ENCODE results near the gene RPS19BP1. TPM values are rescaled to one million over a fixed set of nuclear protein-coding genes. Genes with fewer than 3 reads are reported as not detected.

Gene RPS19BP1
- total RNA-seq, result 100 to 1,000 TPM in 1 of 4 donors, 10 to 100 TPM in 3; 59.4 to 132 (median 93.7) TPM

- TF ChIP-seq POLR2A (IDR thresholded peaks at IDR 0.05) (peak; percentile 76 to 89), CTCF (IDR thresholded peaks at IDR 0.05) (peak in 1 of 6 experiments; percentile 22)
- H3K4me1 ChIP-seq, result peaks cover 20 to 60% (median 36%) of the 10 kb centered on the region in 4 donors
- peak within 1 kb of the TSS; percentile 77 to 96 (median 89) for H3K4me3 ChIP-seq
- peaks cover 0 to 16% (median 0%) of the 10 kb centered on the region in 3 donors for H3K36me3 ChIP-seq
- no peaks in the 10 kb centered on the region for H3K9me3 ChIP-seq
- DNase-seq, result peak; percentile 99 to 100 (median 99)
- no peaks in the 10 kb centered on the region for H3K27me3 ChIP-seq
- peak within 1 kb of the TSS; percentile 92 to 95 (median 93) for H3K27ac ChIP-seq
These were observed at the start of gene RPS19BP1 for GRCh38 chr22:39532215-39533073. TSS of gene RPS19BP1 (minus strand) at chr22:39532748. CDS start at chr22:39532738, 10 bp downstream.

GRCh38 chr22:39581303-39581702 is 48.8 kb upstream of the RPS19BP1 start:
- TF ChIP-seq CTCF (IDR thresholded peaks at IDR 0.05), result no peak
- TF ChIP-seq POLR2A (IDR thresholded peaks at IDR 0.05), result no peak
- H3K9me3 ChIP-seq, result no peaks in the 10 kb centered on the region
- H3K4me1 ChIP-seq, result peaks cover 0 to 4% (median 0%) of the 10 kb centered on the region in 4 donors
- H3K36me3 ChIP-seq, result no peaks in the 10 kb centered on the region
- H3K27me3 ChIP-seq, result no peaks in the 10 kb centered on the region
- H3K4me3 ChIP-seq, result no peak overlapping the region
- no peak overlapping the region for H3K27ac ChIP-seq
- no peak for DNase-seq

DNA sequence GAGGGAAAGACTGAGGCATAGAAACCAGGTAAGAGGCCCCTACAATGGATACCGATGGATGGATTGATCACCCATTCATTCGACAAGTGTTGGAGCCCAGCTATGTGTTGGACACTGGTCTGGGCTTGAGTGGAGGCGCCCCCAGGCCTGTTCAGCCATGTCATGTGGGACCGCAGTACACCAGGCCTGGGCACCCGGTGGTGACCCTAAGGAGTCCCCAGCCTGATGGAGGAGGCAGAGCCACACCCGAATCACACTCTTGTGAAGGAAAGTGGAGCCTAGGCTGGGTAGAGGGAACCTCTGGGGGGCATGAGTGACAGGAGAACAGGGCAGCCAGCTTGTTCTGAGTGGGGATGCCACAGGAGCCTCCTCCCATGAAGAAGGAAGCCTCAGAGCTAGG is 48.2 kb upstream of the RPS19BP1 start:
- peak in 1 of 3 donors; percentile 40 for DNase-seq
- peaks cover 0 to 5% (median 0%) of the 10 kb centered on the region in 4 donors for H3K4me1 ChIP-seq
- H3K4me3 ChIP-seq, result no peak overlapping the region
- TF ChIP-seq POLR2A (IDR thresholded peaks at IDR 0.05) (no peak), CTCF (IDR thresholded peaks at IDR 0.05) (no peak)
- no peaks in the 10 kb centered on the region for H3K9me3 ChIP-seq
- no peaks in the 10 kb centered on the region for H3K36me3 ChIP-seq
- H3K27ac ChIP-seq, result no peak overlapping the region
- H3K27me3 ChIP-seq, result no peaks in the 10 kb centered on the region

DNA sequence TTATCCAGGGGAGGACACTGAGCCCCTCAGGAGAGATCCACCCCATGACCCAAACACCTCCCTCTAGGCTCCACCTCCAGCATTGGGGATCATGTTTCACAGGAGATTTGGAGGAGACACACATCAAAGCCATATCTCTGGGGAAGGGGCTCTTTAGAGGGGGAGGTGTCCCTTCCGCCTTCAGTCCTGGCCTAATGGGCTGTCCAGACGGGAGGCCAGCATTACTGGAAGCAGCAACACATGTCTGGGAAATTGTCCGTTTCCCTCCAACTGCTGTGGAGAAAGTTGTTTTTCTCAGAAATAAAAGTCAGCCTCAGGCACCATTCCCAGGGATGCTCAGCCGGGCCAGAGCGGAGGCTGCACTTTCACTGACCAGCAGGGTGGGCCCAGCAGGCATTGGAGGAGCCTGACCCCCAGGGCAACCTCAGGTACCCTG is 47.5 kb upstream of the RPS19BP1 start:
- no peak for DNase-seq
- TF ChIP-seq CTCF (IDR thresholded peaks at IDR 0.05) (no peak), POLR2A (IDR thresholded peaks at IDR 0.05) (no peak)
- Histone ChIP-seq H3K4me1 (peaks cover 0 to 5% (median 0%) of the 10 kb centered on the region in 4 donors), H3K4me3 (no peak overlapping the region), H3K27ac (no peak overlapping the region), H3K36me3 (no peaks in the 10 kb centered on the region), H3K27me3 (no peaks in the 10 kb centered on the region), H3K9me3 (no peaks in the 10 kb centered on the region)

GRCh38 chr22:39577900-39578299 is 45.4 kb upstream of the RPS19BP1 start:
- TF ChIP-seq POLR2A (IDR thresholded peaks at IDR 0.05), result no peak
- TF ChIP-seq CTCF (IDR thresholded peaks at IDR 0.05), result no peak
- Histone ChIP-seq H3K4me3 (no peak overlapping the region), H3K27me3 (no peaks in the 10 kb centered on the region), H3K36me3 (no peaks in the 10 kb centered on the region), H3K4me1 (peaks cover 0 to 5% (median 0%) of the 10 kb centered on the region in 4 donors), H3K27ac (no peak overlapping the region), H3K9me3 (no peaks in the 10 kb centered on the region)
- DNase-seq, result peak in 1 of 3 donors; percentile 39

Data from Peyer's patch (tissue), 4 donors.